Spleen (tissue), 3 donors: ENCODE results near the gene HMX3.

ENCODE experiments used
- POLR2A ChIP-seq, 3 donors: fragments of 450-650 bp; IDR thresholded peaks; one replicate each; pipeline ENCODE4 v1.5.1; 2017; ENCODE audit warnings: antibody characterized with exemption in 3 of 3, mild to moderate bottlenecking in 1 of 3
- POLR2AphosphoS5 ChIP-seq, 3 donors: sonication (generic); formaldehyde crosslinking; IDR thresholded peaks; one replicate each; pipeline ENCODE4 v1.5.1; 2017; ENCODE audit warnings: antibody characterized with exemption in 3 of 3

GRCh38 chr10:123093489-123093888 lies 42.3 kb upstream of the HMX3 start:
- TF ChIP-seq POLR2A (IDR thresholded peaks at IDR 0.05) (no peak), POLR2AphosphoS5 (IDR thresholded peaks at IDR 0.05) (no peak)
